Liver (tissue), 3 donors: ENCODE data around the gene NTM.

Source experiments
- FOXA2 ChIP-seq: IDR thresholded peaks from 2 replicates; pipeline ENCODE4 v1.6.1; 2016; ENCODE audit warnings: antibody characterized with exemption
- HNF4G ChIP-seq: IDR thresholded peaks from 2 replicates; pipeline ENCODE4 v1.6.1; 2016; ENCODE audit warnings: antibody characterized with exemption
- JUND ChIP-seq, 2 donors: IDR thresholded peaks; 2 replicates each; pipeline ENCODE4 v1.6.1; 2016; ENCODE audit warnings: antibody characterized with exemption in 2 of 2
- RAD21 ChIP-seq, 2 donors: IDR thresholded peaks; 2 replicates each; pipeline ENCODE4 v1.6.1; 2016; ENCODE audit warnings: antibody characterized with exemption in 2 of 2, mild to moderate bottlenecking in 2 of 2
- RXRA ChIP-seq, 2 donors: IDR thresholded peaks; 2 replicates each; pipeline ENCODE4 v1.6.1; 2017 to 2018; ENCODE audit warnings: antibody characterized with exemption in 2 of 2, mild to moderate bottlenecking in 1 of 2
- SP1 ChIP-seq: IDR thresholded peaks from 2 replicates; pipeline ENCODE4 v1.6.1; 2018; ENCODE audit warnings: antibody characterized with exemption, mild to moderate bottlenecking
- TAF1 ChIP-seq: conservative IDR thresholded peaks from 2 replicates; pipeline ENCODE4 v1.6.1; 2016; ENCODE audit warnings: antibody characterized with exemption, mild to moderate bottlenecking
- TF ChIP-seq, protein P1 (sequence below): fragments of 150-350 bp; IDR thresholded peaks from 2 replicates; pipeline ENCODE4 v1.5.1; 2017; ENCODE audit warnings: improper control_type of control experiment, low read depth, low read length; ENCODE audit not compliant: missing input control
- TF ChIP-seq, protein P2 (sequence below): IDR thresholded peaks from 2 replicates; pipeline ENCODE4 v1.6.1; 2016; ENCODE audit warnings: antibody characterized with exemption, mild to moderate bottlenecking
- TF ChIP-seq, protein P3 (sequence below): IDR thresholded peaks from 2 replicates; pipeline ENCODE4 v1.6.1; 2016; ENCODE audit warnings: antibody characterized with exemption
- donor health status: healthy.
- donor health status: healthy.

DNA sequence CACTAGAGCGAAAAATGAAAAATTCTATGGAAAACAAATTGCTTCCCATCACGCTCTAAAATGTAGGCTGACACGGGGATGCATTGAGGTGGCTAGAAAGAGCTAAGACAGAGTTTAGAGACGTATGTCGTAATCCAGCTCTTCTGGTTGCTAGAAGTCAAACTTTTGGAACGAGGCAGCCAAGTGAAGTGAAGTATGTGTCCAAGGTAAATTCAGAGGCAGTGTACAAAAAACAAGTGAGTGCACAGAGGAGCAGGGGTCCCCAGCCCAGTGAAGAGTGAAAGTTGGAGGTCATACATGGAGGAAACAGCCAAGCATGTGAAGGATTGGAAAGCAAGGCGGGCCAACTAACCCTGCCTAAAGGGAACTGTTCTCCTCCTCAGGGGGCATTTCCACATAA is 528.5 kb downstream of the NTM start:
- no peak for TF ChIP-seq RXRA (IDR thresholded peaks at IDR 0.05)
- TF ChIP-seq, protein P1, sequence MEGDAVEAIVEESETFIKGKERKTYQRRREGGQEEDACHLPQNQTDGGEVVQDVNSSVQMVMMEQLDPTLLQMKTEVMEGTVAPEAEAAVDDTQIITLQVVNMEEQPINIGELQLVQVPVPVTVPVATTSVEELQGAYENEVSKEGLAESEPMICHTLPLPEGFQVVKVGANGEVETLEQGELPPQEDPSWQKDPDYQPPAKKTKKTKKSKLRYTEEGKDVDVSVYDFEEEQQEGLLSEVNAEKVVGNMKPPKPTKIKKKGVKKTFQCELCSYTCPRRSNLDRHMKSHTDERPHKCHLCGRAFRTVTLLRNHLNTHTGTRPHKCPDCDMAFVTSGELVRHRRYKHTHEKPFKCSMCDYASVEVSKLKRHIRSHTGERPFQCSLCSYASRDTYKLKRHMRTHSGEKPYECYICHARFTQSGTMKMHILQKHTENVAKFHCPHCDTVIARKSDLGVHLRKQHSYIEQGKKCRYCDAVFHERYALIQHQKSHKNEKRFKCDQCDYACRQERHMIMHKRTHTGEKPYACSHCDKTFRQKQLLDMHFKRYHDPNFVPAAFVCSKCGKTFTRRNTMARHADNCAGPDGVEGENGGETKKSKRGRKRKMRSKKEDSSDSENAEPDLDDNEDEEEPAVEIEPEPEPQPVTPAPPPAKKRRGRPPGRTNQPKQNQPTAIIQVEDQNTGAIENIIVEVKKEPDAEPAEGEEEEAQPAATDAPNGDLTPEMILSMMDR = no peak
- TF ChIP-seq, protein P2, sequence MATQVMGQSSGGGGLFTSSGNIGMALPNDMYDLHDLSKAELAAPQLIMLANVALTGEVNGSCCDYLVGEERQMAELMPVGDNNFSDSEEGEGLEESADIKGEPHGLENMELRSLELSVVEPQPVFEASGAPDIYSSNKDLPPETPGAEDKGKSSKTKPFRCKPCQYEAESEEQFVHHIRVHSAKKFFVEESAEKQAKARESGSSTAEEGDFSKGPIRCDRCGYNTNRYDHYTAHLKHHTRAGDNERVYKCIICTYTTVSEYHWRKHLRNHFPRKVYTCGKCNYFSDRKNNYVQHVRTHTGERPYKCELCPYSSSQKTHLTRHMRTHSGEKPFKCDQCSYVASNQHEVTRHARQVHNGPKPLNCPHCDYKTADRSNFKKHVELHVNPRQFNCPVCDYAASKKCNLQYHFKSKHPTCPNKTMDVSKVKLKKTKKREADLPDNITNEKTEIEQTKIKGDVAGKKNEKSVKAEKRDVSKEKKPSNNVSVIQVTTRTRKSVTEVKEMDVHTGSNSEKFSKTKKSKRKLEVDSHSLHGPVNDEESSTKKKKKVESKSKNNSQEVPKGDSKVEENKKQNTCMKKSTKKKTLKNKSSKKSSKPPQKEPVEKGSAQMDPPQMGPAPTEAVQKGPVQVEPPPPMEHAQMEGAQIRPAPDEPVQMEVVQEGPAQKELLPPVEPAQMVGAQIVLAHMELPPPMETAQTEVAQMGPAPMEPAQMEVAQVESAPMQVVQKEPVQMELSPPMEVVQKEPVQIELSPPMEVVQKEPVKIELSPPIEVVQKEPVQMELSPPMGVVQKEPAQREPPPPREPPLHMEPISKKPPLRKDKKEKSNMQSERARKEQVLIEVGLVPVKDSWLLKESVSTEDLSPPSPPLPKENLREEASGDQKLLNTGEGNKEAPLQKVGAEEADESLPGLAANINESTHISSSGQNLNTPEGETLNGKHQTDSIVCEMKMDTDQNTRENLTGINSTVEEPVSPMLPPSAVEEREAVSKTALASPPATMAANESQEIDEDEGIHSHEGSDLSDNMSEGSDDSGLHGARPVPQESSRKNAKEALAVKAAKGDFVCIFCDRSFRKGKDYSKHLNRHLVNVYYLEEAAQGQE = no peak
- no peak for TF ChIP-seq TAF1
- TF ChIP-seq FOXA2 = no peak
- TF ChIP-seq RAD21 (IDR thresholded peaks at IDR 0.05) = no peak
- TF ChIP-seq HNF4G = no peak
- no peak for TF ChIP-seq SP1
- TF ChIP-seq JUND (IDR thresholded peaks at IDR 0.05) = no peak
- TF ChIP-seq, protein P3, sequence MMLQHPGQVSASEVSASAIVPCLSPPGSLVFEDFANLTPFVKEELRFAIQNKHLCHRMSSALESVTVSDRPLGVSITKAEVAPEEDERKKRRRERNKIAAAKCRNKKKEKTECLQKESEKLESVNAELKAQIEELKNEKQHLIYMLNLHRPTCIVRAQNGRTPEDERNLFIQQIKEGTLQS = no peak
